NCI-H187 (cell line): ENCODE results near the gene NKG7.

Experiments used
- DNase-seq, 2 experiments: peaks; one replicate each; lab custom pipeline; 2025; lab: John Stamatoyannopoulos, UW

NKG7 gene

GRCh38 chr19:51361239-51361638 is 11.2 kb downstream of the NKG7 start:
- no peak for DNase-seq

GRCh38 chr19:51359294-51359693 is 13.2 kb downstream of the NKG7 start:
- DNase-seq: no peak

GRCh38 chr19:51357952-51358351 is 14.5 kb downstream of the NKG7 start:
- no peak for DNase-seq

- no peak for DNase-seq
Measured at GRCh38 chr19:51356159-51356801, 16.2 kb downstream of the NKG7 start.

- DNase-seq: no peak
Measured at GRCh38 chr19:51354742-51355148, 17.7 kb downstream of the NKG7 start.

GRCh38 chr19:51354103-51354741 is 18.2 kb downstream of the NKG7 start:
- no peak for DNase-seq

GRCh38 chr19:51352783-51353360 is 19.6 kb downstream of the NKG7 start:
- DNase-seq: no peak

- DNase-seq: no peak
Measured at GRCh38 chr19:51351266-51351990, 21.0 kb downstream of the NKG7 start.

- DNase-seq: no peak
Measured at GRCh38 chr19:51347209-51347928, 25.1 kb downstream of the NKG7 start.

GRCh38 chr19:51346742-51347141 is 25.7 kb downstream of the NKG7 start:
- no peak for DNase-seq

- DNase-seq: no peak
Measured at GRCh38 chr19:51345076-51345620, 27.3 kb downstream of the NKG7 start.

- no peak for DNase-seq
Measured at GRCh38 chr19:51342631-51343569, 29.6 kb downstream of the NKG7 start.

GRCh38 chr19:51341976-51342580 is 30.4 kb downstream of the NKG7 start, which contains the start of gene VSIG10L:
Gene VSIG10L, minus strand, starts transcription at chr19:51342139. Its CDS starts 15 bp downstream, at chr19:51342124.
- no peak for DNase-seq

GRCh38 chr19:51341066-51341465 is 31.4 kb downstream of the NKG7 start:
- DNase-seq: no peak

GRCh38 chr19:51339687-51340656 is 32.5 kb downstream of the NKG7 start:
- DNase-seq: no peak

GRCh38 chr19:51339313-51339686 is 33.2 kb downstream of the NKG7 start:
- DNase-seq: no peak

GRCh38 chr19:51338563-51339312 is 33.7 kb downstream of the NKG7 start:
- peak in 1 of 2 experiments; percentile 4 for DNase-seq

GRCh38 chr19:51337861-51338562 is 34.4 kb downstream of the NKG7 start:
- DNase-seq: no peak
